Measurements from ENCODE around the gene TXNIP.

Gene TXNIP

DNA sequence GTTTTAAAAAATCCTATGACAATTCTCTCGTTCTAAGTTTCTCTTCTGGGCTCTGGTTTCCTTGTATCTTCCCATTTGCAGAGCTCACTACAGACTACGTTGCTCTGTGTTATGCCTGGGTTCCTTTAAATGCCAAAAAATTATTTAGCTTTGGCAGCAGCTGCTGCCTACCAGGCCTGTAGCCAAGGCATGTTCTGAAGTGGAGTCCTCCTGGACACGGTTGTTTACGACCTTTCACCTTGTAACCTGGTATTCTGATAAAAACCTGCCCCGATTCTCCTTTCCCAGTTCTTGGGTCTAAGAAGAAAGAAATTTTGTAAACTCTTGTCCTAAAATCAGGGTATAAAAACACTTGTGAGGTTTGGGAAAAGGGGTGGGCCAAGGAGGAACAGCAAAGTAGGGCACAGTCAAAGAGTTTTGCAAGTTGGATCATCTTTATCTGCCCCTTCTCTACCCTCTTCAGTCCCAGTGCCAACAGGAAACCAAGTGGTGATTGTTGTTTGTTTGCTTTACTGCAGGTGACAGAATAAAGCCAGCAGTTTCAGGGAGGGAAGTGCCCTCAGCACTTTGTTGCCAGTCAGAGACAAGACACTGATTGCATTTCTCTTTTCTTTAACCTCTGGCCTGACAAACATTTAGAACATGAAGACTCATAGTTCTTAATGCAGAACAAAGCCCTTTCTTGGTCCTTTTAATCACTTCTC, 3.1 kb upstream of the TXNIP start:
- TF ChIP-seq, protein P1, sequence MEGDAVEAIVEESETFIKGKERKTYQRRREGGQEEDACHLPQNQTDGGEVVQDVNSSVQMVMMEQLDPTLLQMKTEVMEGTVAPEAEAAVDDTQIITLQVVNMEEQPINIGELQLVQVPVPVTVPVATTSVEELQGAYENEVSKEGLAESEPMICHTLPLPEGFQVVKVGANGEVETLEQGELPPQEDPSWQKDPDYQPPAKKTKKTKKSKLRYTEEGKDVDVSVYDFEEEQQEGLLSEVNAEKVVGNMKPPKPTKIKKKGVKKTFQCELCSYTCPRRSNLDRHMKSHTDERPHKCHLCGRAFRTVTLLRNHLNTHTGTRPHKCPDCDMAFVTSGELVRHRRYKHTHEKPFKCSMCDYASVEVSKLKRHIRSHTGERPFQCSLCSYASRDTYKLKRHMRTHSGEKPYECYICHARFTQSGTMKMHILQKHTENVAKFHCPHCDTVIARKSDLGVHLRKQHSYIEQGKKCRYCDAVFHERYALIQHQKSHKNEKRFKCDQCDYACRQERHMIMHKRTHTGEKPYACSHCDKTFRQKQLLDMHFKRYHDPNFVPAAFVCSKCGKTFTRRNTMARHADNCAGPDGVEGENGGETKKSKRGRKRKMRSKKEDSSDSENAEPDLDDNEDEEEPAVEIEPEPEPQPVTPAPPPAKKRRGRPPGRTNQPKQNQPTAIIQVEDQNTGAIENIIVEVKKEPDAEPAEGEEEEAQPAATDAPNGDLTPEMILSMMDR (IDR thresholded peaks at IDR 0.05; ENCODE audit: low read depth, low read length), result no peak
- Histone ChIP-seq H3K9me3 (no peaks in the 10 kb centered on the region), H3K27me3 (no peaks in the 10 kb centered on the region), H3K4me1 (peaks cover 6% of the 10 kb centered on the region), H3K36me3 (peaks cover 11% of the 10 kb centered on the region), H3K4me3 (ENCODE audit: low read depth, low read length) (no peak overlapping the region)
- DNase-seq, result no peak

DNA sequence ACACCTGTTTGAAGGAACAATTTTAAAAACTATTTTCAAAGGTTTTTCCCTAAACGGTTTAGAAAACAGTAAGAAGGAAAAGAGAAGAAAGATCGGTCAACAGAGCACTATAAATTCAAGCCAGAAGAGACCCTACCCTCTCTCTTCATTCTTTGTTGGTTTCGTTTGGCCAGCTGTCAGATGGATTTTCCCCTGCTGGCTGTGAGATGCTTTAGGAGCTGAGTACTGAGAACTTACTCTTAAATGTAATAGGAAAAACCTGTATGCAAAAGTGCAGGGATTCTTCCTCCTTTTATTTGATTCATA, 1.3 kb upstream of the TXNIP start:
- Histone ChIP-seq H3K4me3 (ENCODE audit: low read depth, low read length) (no peak overlapping the region), H3K4me1 (peaks cover 6% of the 10 kb centered on the region), H3K27me3 (no peaks in the 10 kb centered on the region), H3K36me3 (peaks cover 29% of the 10 kb centered on the region), H3K9me3 (no peaks in the 10 kb centered on the region)
- TF ChIP-seq, protein P1 (IDR thresholded peaks at IDR 0.05; ENCODE audit: low read depth, low read length), result no peak
- no peak for DNase-seq

DNA sequence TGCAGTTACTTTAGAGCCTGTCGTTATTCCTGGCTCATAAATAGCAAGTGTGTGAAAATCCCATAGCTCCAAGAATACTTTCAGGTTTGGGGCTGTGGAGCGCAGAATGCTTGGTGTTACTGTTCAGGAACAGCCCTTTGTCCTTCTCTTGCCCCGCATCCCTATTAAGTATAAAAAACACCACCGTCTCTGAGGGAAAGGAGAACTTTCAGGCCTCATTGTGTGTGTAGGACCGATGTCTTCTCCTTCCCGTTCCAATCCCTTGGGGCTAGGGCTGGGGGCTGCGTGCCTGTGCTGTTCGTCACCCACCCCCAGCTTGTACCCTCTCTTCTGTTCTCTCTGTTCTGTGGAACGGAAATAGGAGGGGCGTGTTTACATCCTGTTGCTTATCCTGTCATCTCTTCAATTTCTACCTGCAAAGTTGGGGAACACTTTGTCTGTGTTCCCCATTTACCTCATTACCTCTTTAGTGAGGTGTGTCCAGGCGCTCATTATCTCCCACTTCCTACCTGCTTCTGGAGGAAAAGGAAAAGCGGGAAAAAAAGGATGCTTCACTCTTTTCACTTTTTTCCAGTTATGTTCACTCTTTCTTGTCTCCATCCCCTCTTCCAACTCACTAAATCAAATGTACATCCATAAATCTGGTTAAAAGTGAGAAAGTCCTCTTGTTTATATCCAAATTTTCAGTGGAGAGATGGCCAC, 788 bp upstream of the TXNIP start:
- TF ChIP-seq, protein P1 (IDR thresholded peaks at IDR 0.05; ENCODE audit: low read depth, low read length), result no peak
- Histone ChIP-seq H3K36me3 (peaks cover 33% of the 10 kb centered on the region), H3K4me1 (peaks cover 6% of the 10 kb centered on the region), H3K4me3 (ENCODE audit: low read depth, low read length) (peak overlapping the region; percentile 83), H3K9me3 (no peaks in the 10 kb centered on the region), H3K27me3 (no peaks in the 10 kb centered on the region)
- no peak for DNase-seq

DNA sequence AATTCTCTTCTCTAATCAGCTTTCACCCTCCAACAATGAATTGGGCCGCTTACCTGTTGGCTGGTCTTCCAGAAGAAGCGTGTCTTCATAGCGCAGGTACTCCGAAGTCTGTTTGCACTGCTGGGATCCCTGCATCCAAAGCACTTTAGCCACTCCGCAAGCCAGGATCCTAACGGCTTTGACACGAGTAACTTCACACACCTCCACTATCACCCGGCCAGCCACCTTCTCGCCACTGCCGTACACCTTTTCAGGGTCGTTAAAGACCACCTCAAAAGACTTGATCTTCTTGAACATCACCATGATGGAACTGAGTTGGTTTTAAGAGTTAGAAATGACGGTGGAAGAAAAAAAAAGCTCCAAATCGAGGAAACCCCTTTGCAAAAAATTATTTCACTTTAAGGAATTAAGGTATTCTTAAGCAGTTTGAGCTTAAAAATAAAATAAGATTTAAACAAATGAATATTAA, 381 bp downstream of the TXNIP start:
- Histone ChIP-seq H3K27me3 (no peaks in the 10 kb centered on the region), H3K36me3 (peaks cover 33% of the 10 kb centered on the region), H3K4me1 (peaks cover 6% of the 10 kb centered on the region), H3K9me3 (no peaks in the 10 kb centered on the region), H3K4me3 (ENCODE audit: low read depth, low read length) (peak overlapping the region; percentile 83)
- TF ChIP-seq, protein P1 (IDR thresholded peaks at IDR 0.05; ENCODE audit: low read depth, low read length), result no peak
- no peak for DNase-seq

DNA sequence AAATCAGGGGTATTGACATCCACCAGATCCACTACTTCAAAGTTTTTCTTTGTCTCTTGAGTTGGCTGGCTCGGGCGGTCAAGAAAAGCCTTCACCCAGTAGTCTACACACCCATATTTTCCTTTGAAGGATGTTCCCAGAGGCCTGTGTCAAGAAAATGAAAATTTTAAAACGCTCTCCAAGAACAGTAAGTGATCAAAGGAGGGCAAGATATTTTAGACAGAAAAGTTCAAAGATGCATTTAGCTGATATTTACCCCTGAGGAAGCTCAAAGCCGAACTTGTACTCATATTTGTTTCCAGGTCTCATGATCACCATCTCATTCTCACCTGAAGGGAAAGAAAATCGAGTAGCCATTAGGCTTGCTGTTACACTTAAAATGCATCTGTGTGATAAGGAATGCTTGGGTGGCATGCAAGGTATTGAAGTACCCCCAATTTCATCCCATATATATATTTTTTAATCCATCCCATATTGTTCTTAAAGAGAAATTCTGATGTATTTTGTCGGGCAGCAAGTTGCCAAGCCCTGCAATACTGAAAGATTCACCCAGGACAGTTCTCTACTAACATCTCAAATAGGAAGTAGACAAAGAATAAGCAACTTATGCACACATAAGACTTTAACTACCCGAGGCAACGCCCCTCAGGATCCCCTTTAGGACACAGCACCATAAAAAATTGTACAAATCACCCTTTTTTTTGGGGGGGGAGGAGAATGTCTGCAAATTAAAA, 1.1 kb downstream of the TXNIP start:
- Histone ChIP-seq H3K27me3 (no peaks in the 10 kb centered on the region), H3K9me3 (no peaks in the 10 kb centered on the region), H3K4me1 (peaks cover 6% of the 10 kb centered on the region), H3K36me3 (peaks cover 33% of the 10 kb centered on the region), H3K4me3 (ENCODE audit: low read depth, low read length) (peak overlapping the region; percentile 83)
- TF ChIP-seq, protein P1 (IDR thresholded peaks at IDR 0.05; ENCODE audit: low read depth, low read length), result no peak
- DNase-seq, result no peak

All from BE2C (cell line).